HG03108 (cell line): Measurements from ENCODE around the gene SUSD5.
"Not testable (repeated sequence)": the region's sequence is repeated elsewhere in the genome, so short reads cannot be mapped to it uniquely, and the experiment has no call there.

Experiments used
- ATAC-seq: cut with Tn5 transposase; IDR thresholded peaks from one replicate; pipeline ENCODE4 v1.9.1; 2021; ENCODE audit warnings: moderate library complexity; ENCODE audit not compliant: unreplicated experiment

SUSD5 gene

GRCh38 chr3:33153782-33154181 is 64.8 kb downstream of the SUSD5 start:
- no peak for ATAC-seq

- ATAC-seq, result no peak
Measured at GRCh38 chr3:33152363-33153360, 65.9 kb downstream of the SUSD5 start.

GRCh38 chr3:33149342-33149741 is 69.3 kb downstream of the SUSD5 start:
- ATAC-seq, result no peak

- no peak for ATAC-seq
Measured at GRCh38 chr3:33146791-33147445, 71.7 kb downstream of the SUSD5 start.

GRCh38 chr3:33145901-33146580 is 72.6 kb downstream of the SUSD5 start:
- no peak for ATAC-seq

GRCh38 chr3:33145221-33145900 is 73.2 kb downstream of the SUSD5 start:
- ATAC-seq, result no peak

- ATAC-seq, result no peak
Measured at GRCh38 chr3:33144433-33144832, 74.2 kb downstream of the SUSD5 start.

- ATAC-seq, result no peak
Measured at GRCh38 chr3:33141006-33141405, 77.6 kb downstream of the SUSD5 start.

GRCh38 chr3:33139996-33140395 is 78.6 kb downstream of the SUSD5 start:
- ATAC-seq, result no peak

GRCh38 chr3:33139006-33139623 is 79.5 kb downstream of the SUSD5 start:
- not testable (repeated sequence) for ATAC-seq

- no peak for ATAC-seq
Measured at GRCh38 chr3:33137691-33138090, 80.9 kb downstream of the SUSD5 start.

GRCh38 chr3:33134026-33134625 is 84.5 kb downstream of the SUSD5 start:
- no peak for ATAC-seq

- no peak for ATAC-seq
Measured at GRCh38 chr3:33132019-33132360, 86.6 kb downstream of the SUSD5 start.

- ATAC-seq, result peak; percentile 62
Measured at GRCh38 chr3:33131331-33132018, 87.1 kb downstream of the SUSD5 start.

- ATAC-seq, result no peak
Measured at GRCh38 chr3:33130144-33130543, 88.5 kb downstream of the SUSD5 start.

- ATAC-seq, result no peak
Measured at GRCh38 chr3:33128706-33129105, 89.9 kb downstream of the SUSD5 start.

- no peak for ATAC-seq
Measured at GRCh38 chr3:33125840-33126239, 92.8 kb downstream of the SUSD5 start.

GRCh38 chr3:33124638-33125037 is 94.0 kb downstream of the SUSD5 start:
- no peak for ATAC-seq

- no peak for ATAC-seq
Measured at GRCh38 chr3:33122991-33123390, 95.6 kb downstream of the SUSD5 start.

GRCh38 chr3:33119891-33120290 is 98.7 kb downstream of the SUSD5 start:
- ATAC-seq, result no peak
